Mononuclear cell (primary cell): Measurements from ENCODE around the gene EGFLAM. TPM values are rescaled to one million over a fixed set of nuclear protein-coding genes. Genes with fewer than 3 reads are reported as not detected.

Experiments
- H3K27me3 ChIP-seq: 2 replicates; pipeline ENCODE4 v1.6.0; 2011; ENCODE audit warnings: low read length, control low read depth; ENCODE audit not compliant: insufficient read depth
- H3K4me1 ChIP-seq: 2 replicates; pipeline ENCODE4 v1.5.1; 2011; ENCODE audit warnings: mild to moderate bottlenecking, low read length, control low read depth; ENCODE audit not compliant: insufficient read depth
- H3K4me3 ChIP-seq: 2 replicates; pipeline ENCODE4 v1.5.1; 2011; ENCODE audit warnings: mild to moderate bottlenecking, low read length, moderate library complexity
- H3K9me3 ChIP-seq: 2 replicates; pipeline ENCODE4 v1.5.1; 2011; ENCODE audit warnings: low read depth, mild to moderate bottlenecking, control low read depth, low read length
- total RNA-seq: library from RNA; depleted of rRNA; stranded (reverse); fragments of >200 nt; gene quantifications from one replicate; pipeline ENCODE4 v1.2.3, GENCODE V29; 2012

Gene EGFLAM
- total RNA-seq, 1 donor, result not detected

DNA sequence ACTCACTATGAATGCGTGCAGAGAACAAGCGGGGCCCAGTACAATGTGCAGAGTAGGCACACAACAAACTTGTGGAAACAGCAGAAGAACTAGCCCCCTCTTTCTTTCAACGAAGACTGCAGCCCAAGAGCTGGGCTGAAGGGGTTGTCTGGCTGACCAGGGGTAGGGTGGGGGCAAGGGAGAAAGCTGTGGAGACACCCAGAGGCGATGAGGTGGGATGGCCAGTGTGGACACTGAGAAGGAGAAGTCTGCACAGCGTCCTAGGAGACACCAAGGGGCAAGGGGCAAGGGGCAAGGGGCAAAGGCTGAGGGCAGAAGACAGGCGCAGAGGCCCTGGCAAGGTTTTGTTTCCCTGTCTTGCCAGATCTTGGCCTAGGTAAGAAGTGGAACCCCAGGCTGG is 235.8 kb downstream of the EGFLAM start:
- H3K4me1 ChIP-seq, result no peaks in the 10 kb centered on the region
- H3K9me3 ChIP-seq, result no peaks in the 10 kb centered on the region
- peaks cover 4% of the 10 kb centered on the region for H3K27me3 ChIP-seq
- no peak overlapping the region for H3K4me3 ChIP-seq

- H3K27me3 ChIP-seq, result peaks cover 4% of the 10 kb centered on the region
- no peaks in the 10 kb centered on the region for H3K4me1 ChIP-seq
- no peaks in the 10 kb centered on the region for H3K9me3 ChIP-seq
- H3K4me3 ChIP-seq, result no peak overlapping the region
Measured at GRCh38 chr5:38494763-38495162, 236.4 kb downstream of the EGFLAM start.

DNA sequence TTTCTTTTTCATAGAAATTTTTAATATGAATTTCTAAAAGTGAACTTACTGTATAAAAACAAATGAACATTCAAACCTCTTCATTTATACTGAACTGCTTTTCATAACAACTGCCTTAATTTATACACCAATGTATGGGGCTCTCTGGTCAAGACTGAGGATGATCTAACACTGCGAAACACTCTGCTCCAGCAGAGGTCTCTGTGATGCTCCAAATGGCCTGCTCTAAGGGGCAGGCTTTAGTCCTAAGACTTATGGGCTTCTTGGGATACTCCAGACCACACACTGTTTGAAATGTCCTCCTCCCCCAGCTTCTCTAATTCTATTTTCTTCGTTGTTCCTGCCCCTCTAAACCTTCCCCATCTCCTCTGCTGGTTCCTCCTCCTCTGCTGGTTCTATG is 239.6 kb downstream of the EGFLAM start:
- Histone ChIP-seq H3K27me3 (peaks cover 4% of the 10 kb centered on the region), H3K4me3 (no peak overlapping the region), H3K4me1 (no peaks in the 10 kb centered on the region), H3K9me3 (no peaks in the 10 kb centered on the region)

GRCh38 chr5:38500573-38501260 is 242.4 kb downstream of the EGFLAM start:
- Histone ChIP-seq H3K4me3 (no peak overlapping the region), H3K4me1 (no peaks in the 10 kb centered on the region), H3K9me3 (no peaks in the 10 kb centered on the region), H3K27me3 (peaks cover 13% of the 10 kb centered on the region)

DNA sequence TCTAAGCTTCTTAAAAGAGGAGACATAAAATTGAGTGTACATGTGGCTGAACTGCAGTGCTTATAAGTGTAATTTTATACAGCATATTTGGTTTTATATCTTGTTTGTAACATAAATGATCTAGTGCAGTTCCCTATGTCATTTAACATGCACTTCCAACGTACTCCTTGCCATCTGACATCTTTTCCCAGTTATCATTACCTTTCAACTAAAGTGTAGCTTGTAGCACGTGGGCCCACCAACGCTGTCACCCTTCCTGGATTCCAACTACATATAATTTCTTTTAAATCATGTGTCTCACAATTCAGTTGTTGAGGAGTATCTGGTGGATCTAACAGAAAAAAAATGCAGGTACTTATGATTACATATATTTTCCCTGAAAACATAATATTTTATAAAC is 247.9 kb downstream of the EGFLAM start:
- Histone ChIP-seq H3K4me1 (no peaks in the 10 kb centered on the region), H3K27me3 (peaks cover 13% of the 10 kb centered on the region), H3K9me3 (no peaks in the 10 kb centered on the region), H3K4me3 (no peak overlapping the region)

- H3K9me3 ChIP-seq, result no peaks in the 10 kb centered on the region
- H3K4me3 ChIP-seq, result no peak overlapping the region
- peaks cover 10% of the 10 kb centered on the region for H3K27me3 ChIP-seq
- H3K4me1 ChIP-seq, result no peaks in the 10 kb centered on the region
Measured at GRCh38 chr5:38509185-38509584, 250.8 kb downstream of the EGFLAM start.
